Measurements from ENCODE around the gene RASGRP3.

GRCh38 chr2:33589444-33589843, 113.0 kb downstream of the RASGRP3 start:
- TF ChIP-seq EZH2phosphoT487 (IDR thresholded peaks at IDR 0.05; ENCODE audit: insufficient read depth, low read depth) (no peak), EZH2 (IDR thresholded peaks at IDR 0.05; ENCODE audit: insufficient read depth, poor library complexity, severe bottlenecking) (no peak)
